Activated CD4-positive, alpha-beta memory T cell treated with anti-CD3 and anti-CD28 coated beads, Interleukin-2, amount 10 ng/mL, durations not matched to agents 7 days and 5 days (primary cell): Measurements from ENCODE around the gene MKI67. TPM values are rescaled to one million over a fixed set of nuclear protein-coding genes. Genes with fewer than 3 reads are reported as not detected.

Experiments
- CTCF ChIA-PET: fragments of 350-600 bp; sonication (Branson Sonifier 250); formaldehyde crosslinking; loops from one replicate; lab custom pipeline; 2021; ENCODE audit warnings: antibody characterized with exemption, inconsistent platforms; lab: Charles Lee
- POLR2A ChIA-PET: fragments of 350-600 bp; sonication (Branson Sonifier 250); formaldehyde crosslinking; loops from one replicate; lab custom pipeline; 2021; ENCODE audit warnings: antibody characterized with exemption; lab: Charles Lee
- DNase-seq: peaks from one replicate; pipeline ENCODE4 v3.0.0-alpha.2; 2020
- H3K27ac Mint-ChIP-seq: one replicate; pipeline ENCODE4 v1.8.0; 2021; ENCODE audit warnings: mild to moderate bottlenecking, mixed read lengths
- H3K27me3 Mint-ChIP-seq: one replicate; pipeline ENCODE4 v1.8.0; 2021; ENCODE audit warnings: mixed read lengths
- H3K36me3 Mint-ChIP-seq: one replicate; pipeline ENCODE4 v1.8.0; 2021; ENCODE audit warnings: low read depth, mixed read lengths
- H3K4me1 Mint-ChIP-seq: one replicate; pipeline ENCODE4 v1.8.0; 2021; ENCODE audit warnings: mixed read lengths
- H3K4me3 Mint-ChIP-seq: one replicate; pipeline ENCODE4 v1.8.0; 2021; ENCODE audit warnings: mild to moderate bottlenecking, mixed read lengths
- H3K9me3 Mint-ChIP-seq: one replicate; pipeline ENCODE4 v1.8.0; 2021; ENCODE audit warnings: mixed read lengths
- total RNA-seq, 2 experiments: library from RNA; stranded (reverse); gene quantifications; one replicate each; pipeline ENCODE4 v1.2.3, GENCODE V29; 2021

Gene MKI67
- total RNA-seq, 2 experiments from 2014 or later: 253 to 272 TPM

DNA sequence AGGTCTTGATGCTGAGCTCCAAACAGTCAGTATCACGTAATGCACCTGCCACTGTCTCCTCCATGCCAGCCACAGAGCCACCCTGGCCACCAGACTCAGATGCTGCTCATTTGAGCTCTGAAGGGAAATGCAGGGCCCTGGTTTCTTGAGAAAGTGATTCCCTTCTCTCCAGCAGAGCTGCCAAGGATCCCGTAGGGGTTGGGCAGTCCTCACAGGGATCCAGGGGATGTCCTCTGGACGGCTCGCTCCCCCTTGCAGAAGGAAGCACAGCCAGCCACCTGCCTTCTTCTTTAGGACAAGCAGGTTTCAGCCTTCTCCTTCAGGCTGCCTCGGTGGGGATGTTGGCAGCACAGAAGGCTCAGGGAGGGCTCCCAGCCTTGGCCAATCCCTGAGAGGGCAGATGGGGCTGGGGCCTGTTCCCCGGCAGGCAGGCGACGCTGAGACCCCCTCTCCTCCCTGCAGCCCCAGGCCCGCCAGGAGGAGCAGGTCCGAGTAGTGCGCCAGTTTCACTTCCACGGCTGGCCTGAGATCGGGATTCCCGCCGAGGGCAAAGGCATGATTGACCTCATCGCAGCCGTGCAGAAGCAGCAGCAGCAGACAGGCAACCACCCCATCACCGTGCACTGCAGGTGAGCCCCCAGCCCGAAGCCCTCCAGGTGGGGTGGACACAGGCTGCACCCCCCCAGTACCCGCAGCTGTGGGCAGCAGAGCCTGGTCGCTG, 48.9 kb downstream of the MKI67 start:
- POLR2A ChIA-PET: no interaction called here
- Mint-ChIP-seq H3K27ac (no peak overlapping the region), H3K9me3 (no peaks in the 10 kb centered on the region), H3K27me3 (no peaks in the 10 kb centered on the region), H3K36me3 (peaks cover 53% of the 10 kb centered on the region), H3K4me1 (peaks cover 25% of the 10 kb centered on the region), H3K4me3 (no peak overlapping the region)
- no peak for DNase-seq
- CTCF ChIA-PET: interaction anchor here (2.4 kb wide), 1 partner anchor 42 kb away, joined by 13 read pairs; no protein-coding TSS in a partner anchor

DNA sequence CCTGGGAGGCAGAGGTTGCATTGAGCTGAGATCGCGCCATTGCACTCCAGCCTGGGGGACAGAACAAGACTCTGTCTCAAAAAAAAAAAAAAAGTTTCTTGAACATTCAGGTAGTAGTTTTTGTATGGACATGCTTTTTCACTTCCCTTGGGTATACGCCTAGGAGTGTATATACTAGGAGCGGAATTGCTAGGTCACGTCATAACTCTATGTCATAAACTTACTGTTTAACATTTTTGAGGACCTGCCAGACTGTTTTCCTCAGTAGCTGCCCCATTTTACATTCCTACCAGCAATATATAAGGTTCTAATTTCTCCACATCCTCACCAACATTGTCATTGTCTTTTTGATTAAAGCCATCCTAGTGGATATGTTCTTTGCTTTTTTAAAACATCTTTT, 51.6 kb downstream of the MKI67 start:
- ChIA-PET CTCF (interaction anchor here (0.9 to 7.6 kb wide), 2 partner anchors 9 to 42 kb away, joined by 3 to 216 read pairs; no protein-coding TSS in a partner anchor), POLR2A (interaction anchor here (1.3 to 1.5 kb wide), 2 partner anchors 27 to 35 kb away, joined by 3 to 4 read pairs; no protein-coding TSS in a partner anchor)
- Mint-ChIP-seq H3K27ac (no peak overlapping the region), H3K36me3 (peaks cover 67% of the 10 kb centered on the region), H3K9me3 (no peaks in the 10 kb centered on the region), H3K4me1 (peaks cover 34% of the 10 kb centered on the region), H3K4me3 (no peak overlapping the region), H3K27me3 (no peaks in the 10 kb centered on the region)
- DNase-seq: no peak

GRCh38 chr10:128073890-128074289, 52.3 kb downstream of the MKI67 start:
- DNase-seq: no peak
- Mint-ChIP-seq H3K4me3 (no peak overlapping the region), H3K9me3 (no peaks in the 10 kb centered on the region), H3K27ac (peak overlapping the region; percentile 3), H3K27me3 (no peaks in the 10 kb centered on the region), H3K36me3 (peaks cover 66% of the 10 kb centered on the region), H3K4me1 (peaks cover 39% of the 10 kb centered on the region)
- CTCF ChIA-PET: interaction anchor here (0.9 to 7.6 kb wide), 4 partner anchors 10 to 58 kb away, joined by 3 to 216 read pairs (median 3); no protein-coding TSS in a partner anchor
- POLR2A ChIA-PET: interaction anchor here (1.3 to 1.5 kb wide), 2 partner anchors 26 to 34 kb away, joined by 3 to 4 read pairs; no protein-coding TSS in a partner anchor

- CTCF ChIA-PET: interaction anchor here (1.0 to 7.6 kb wide), 4 partner anchors 11 to 57 kb away, joined by 3 to 216 read pairs (median 3); no protein-coding TSS in a partner anchor
- H3K4me1 Mint-ChIP-seq: peaks cover 39% of the 10 kb centered on the region
- DNase-seq: no peak
- H3K36me3 Mint-ChIP-seq: peaks cover 69% of the 10 kb centered on the region
- no peaks in the 10 kb centered on the region for H3K27me3 Mint-ChIP-seq
- no peak overlapping the region for H3K27ac Mint-ChIP-seq
- POLR2A ChIA-PET: interaction anchor here (1.0 to 1.3 kb wide), 2 partner anchors 33 to 53 kb away, joined by 3 read pairs; partner anchors contain the start of gene MKI67
- H3K4me3 Mint-ChIP-seq: no peak overlapping the region
- H3K9me3 Mint-ChIP-seq: no peaks in the 10 kb centered on the region
Observed at GRCh38 chr10:128072941-128073645, 53.1 kb downstream of the MKI67 start.

DNA sequence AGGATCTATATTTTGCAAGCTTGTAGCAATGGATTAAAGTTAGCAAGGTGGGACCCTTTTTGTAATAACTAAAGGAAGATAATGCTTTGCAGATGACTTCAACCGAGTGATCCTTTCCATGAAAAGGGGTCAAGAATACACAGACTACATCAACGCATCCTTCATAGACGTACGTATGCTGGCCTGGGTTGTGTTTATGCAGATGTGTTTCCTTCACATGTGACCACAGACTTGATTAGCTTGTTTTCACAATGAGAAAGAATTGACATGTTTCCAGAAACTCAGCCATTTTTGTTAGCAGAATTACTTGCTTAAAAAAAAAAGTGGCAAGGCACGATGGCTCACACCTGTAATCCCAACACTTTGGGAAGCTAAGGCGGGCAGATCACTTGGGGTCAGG, 54.2 kb downstream of the MKI67 start:
- Mint-ChIP-seq H3K4me1 (peaks cover 43% of the 10 kb centered on the region), H3K27me3 (no peaks in the 10 kb centered on the region), H3K4me3 (no peak overlapping the region), H3K36me3 (peaks cover 79% of the 10 kb centered on the region), H3K9me3 (peaks cover 3% of the 10 kb centered on the region), H3K27ac (no peak overlapping the region)
- no peak for DNase-seq
- ChIA-PET CTCF (interaction anchor here (0.8 to 7.6 kb wide), 4 partner anchors 24 to 165 kb away, joined by 3 to 216 read pairs (median 6); partner anchors contain the start of gene PTPRE), POLR2A (interaction anchor here (0.8 to 1.0 kb wide), 2 partner anchors 23 to 54 kb away, joined by 3 read pairs; partner anchors contain the start of gene MKI67)

DNA sequence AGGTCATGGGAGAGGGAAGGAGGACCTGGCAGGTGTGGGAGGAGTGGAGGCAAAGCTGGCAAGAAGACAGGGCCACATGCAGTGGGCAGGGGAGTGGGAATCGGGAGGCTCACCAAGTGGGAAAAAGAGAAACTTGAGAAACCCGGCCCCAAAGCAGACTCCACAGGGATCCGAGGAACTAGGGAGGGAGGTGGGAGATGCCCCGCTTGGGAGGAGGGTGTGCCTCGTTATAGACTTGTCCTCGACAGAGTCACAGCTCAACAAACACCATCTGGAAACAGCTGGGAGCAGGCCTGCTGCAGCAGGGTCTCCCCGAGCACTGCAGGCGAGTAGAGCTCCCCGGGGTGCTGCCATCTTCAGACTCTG, 54.8 kb downstream of the MKI67 start:
- ChIA-PET CTCF (interaction anchor here (0.8 to 7.6 kb wide), 4 partner anchors 23 to 164 kb away, joined by 3 to 216 read pairs (median 6); partner anchors contain the start of gene PTPRE), POLR2A (interaction anchor here (0.8 to 1.2 kb wide), 2 partner anchors 12 to 23 kb away, joined by 3 read pairs; no protein-coding TSS in a partner anchor)
- peaks cover 4% of the 10 kb centered on the region for H3K9me3 Mint-ChIP-seq
- H3K36me3 Mint-ChIP-seq: peaks cover 79% of the 10 kb centered on the region
- H3K27me3 Mint-ChIP-seq: no peaks in the 10 kb centered on the region
- H3K27ac Mint-ChIP-seq: no peak overlapping the region
- H3K4me1 Mint-ChIP-seq: peaks cover 50% of the 10 kb centered on the region
- H3K4me3 Mint-ChIP-seq: no peak overlapping the region
- DNase-seq: no peak

DNA sequence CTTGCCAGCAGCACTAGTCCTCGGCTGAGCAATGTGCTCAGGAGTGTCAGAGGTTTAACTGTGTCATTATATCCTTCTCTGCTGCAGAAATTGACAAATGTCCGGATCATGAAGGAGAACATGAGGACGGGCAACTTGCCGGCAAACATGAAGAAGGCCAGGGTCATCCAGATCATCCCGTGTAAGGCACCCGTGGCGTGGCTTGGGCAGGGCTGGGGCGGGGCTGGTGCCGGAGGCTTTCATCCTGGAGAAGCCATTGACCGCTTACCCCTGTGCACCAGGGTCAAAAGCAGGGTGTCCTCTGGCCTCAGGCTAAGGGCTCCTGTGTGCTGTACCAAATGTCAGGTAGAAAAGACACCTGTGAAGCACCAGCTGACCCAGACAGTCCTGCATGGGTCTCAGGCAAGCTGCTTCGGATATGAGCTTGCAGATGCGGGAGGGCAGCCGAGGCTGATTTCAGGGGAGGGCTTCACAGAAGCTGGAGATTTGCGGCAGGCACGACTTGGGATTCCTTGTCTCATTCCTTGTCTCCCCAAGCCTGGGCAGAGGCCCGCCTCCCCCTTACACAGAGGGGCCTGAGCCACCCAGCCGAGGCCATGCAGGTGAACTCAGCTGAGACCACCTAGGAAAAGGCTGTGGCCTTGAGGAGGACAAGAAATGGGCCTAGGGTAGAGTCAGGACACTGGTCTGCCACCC, 55.4 kb downstream of the MKI67 start:
- H3K4me1 Mint-ChIP-seq: peaks cover 55% of the 10 kb centered on the region
- no peaks in the 10 kb centered on the region for H3K27me3 Mint-ChIP-seq
- H3K9me3 Mint-ChIP-seq: peaks cover 4% of the 10 kb centered on the region
- H3K4me3 Mint-ChIP-seq: no peak overlapping the region
- ChIA-PET CTCF (interaction anchor here (1.1 to 7.6 kb wide), 6 partner anchors 13 to 78 kb away, joined by 3 to 216 read pairs (median 8); no protein-coding TSS in a partner anchor), POLR2A (interaction anchor here (1.2 kb wide), 1 partner anchor 13 kb away, joined by 3 read pairs; no protein-coding TSS in a partner anchor)
- H3K36me3 Mint-ChIP-seq: peaks cover 80% of the 10 kb centered on the region
- no peak overlapping the region for H3K27ac Mint-ChIP-seq
- DNase-seq: no peak

DNA sequence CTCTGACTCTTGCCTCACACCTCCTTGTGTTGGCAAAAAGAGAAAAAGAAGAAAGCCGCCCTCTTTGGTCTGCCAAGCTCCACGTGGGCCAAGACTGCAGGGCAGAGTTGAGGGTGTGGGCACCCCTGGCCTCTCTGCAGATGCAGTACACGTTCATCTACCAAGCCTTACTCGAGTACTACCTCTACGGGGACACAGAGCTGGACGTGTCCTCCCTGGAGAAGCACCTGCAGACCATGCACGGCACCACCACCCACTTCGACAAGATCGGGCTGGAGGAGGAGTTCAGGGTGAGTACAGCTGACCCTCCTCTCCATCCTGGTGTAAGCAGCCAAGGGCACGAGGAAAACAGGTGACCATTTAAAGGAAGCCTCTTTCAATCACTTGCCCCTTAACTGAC, 56.1 kb downstream of the MKI67 start:
- CTCF ChIA-PET: interaction anchor here (1.2 to 7.6 kb wide), 11 partner anchors 12 to 216 kb away, joined by 3 to 216 read pairs (median 6); partner anchors contain the start of gene PTPRE
- Mint-ChIP-seq H3K27ac (no peak overlapping the region), H3K36me3 (peaks cover 82% of the 10 kb centered on the region), H3K27me3 (no peaks in the 10 kb centered on the region), H3K4me1 (peaks cover 58% of the 10 kb centered on the region), H3K9me3 (peaks cover 4% of the 10 kb centered on the region), H3K4me3 (no peak overlapping the region)
- POLR2A ChIA-PET: interaction anchor here (1.2 to 1.4 kb wide), 2 partner anchors 23 to 55 kb away, joined by 4 to 11 read pairs; no protein-coding TSS in a partner anchor
- DNase-seq: no peak

- H3K4me1 Mint-ChIP-seq: peaks cover 61% of the 10 kb centered on the region
- peak overlapping the region; percentile 17 for H3K27ac Mint-ChIP-seq
- POLR2A ChIA-PET: interaction anchor here (0.7 to 1.4 kb wide), 6 partner anchors 22 to 163 kb away, joined by 3 to 13 read pairs (median 4); partner anchors contain the start of gene PTPRE
- H3K4me3 Mint-ChIP-seq: no peak overlapping the region
- CTCF ChIA-PET: interaction anchor here (0.6 to 7.6 kb wide), 40 partner anchors 9 to 354 kb away, joined by 3 to 216 read pairs (median 4); partner anchors contain the start of genes CLRN3 and PTPRE
- peaks cover 4% of the 10 kb centered on the region for H3K9me3 Mint-ChIP-seq
- peaks cover 82% of the 10 kb centered on the region for H3K36me3 Mint-ChIP-seq
- no peaks in the 10 kb centered on the region for H3K27me3 Mint-ChIP-seq
- peak; percentile 82 for DNase-seq
Observed at GRCh38 chr10:128069351-128070051, 56.7 kb downstream of the MKI67 start.

- H3K4me1 Mint-ChIP-seq: peaks cover 63% of the 10 kb centered on the region
- no peak overlapping the region for H3K4me3 Mint-ChIP-seq
- peaks cover 79% of the 10 kb centered on the region for H3K36me3 Mint-ChIP-seq
- H3K27me3 Mint-ChIP-seq: no peaks in the 10 kb centered on the region
- H3K27ac Mint-ChIP-seq: peak overlapping the region; percentile 17
- H3K9me3 Mint-ChIP-seq: peaks cover 4% of the 10 kb centered on the region
- ChIA-PET POLR2A (interaction anchor here (0.7 to 1.4 kb wide), 6 partner anchors 21 to 162 kb away, joined by 3 to 13 read pairs (median 4); partner anchors contain the start of gene PTPRE), CTCF (interaction anchor here (0.6 to 7.6 kb wide), 39 partner anchors 10 to 353 kb away, joined by 3 to 216 read pairs (median 5); partner anchors contain the start of genes CLRN3 and PTPRE)
- no peak for DNase-seq
Observed at GRCh38 chr10:128068398-128069285, 57.6 kb downstream of the MKI67 start.
